Upper lobe of left lung (tissue), 4 donors: ENCODE results near the gene SLX4IP.

Experiments
- CTCF ChIP-seq, 6 experiments: fragments of 450-650 bp in 4 of 6; fragments of 200-600 bp in 2 of 6; sonication (generic) in 2 of 6; IDR thresholded peaks; one replicate each; pipeline ENCODE4 v1.5.1; 2016 to 2019; ENCODE audit warnings: antibody characterized with exemption in 6 of 6
- POLR2A ChIP-seq, 4 donors: fragments of 450-650 bp; IDR thresholded peaks; one replicate each; pipeline ENCODE4 v1.5.1; 2016 to 2017; ENCODE audit warnings: antibody characterized with exemption in 4 of 4, mild to moderate bottlenecking in 2 of 4

- TF ChIP-seq CTCF (IDR thresholded peaks at IDR 0.05) (no peak), POLR2A (IDR thresholded peaks at IDR 0.05) (no peak)
Observed at GRCh38 chr20:10453241-10453640, 18.1 kb downstream of the SLX4IP start.
